ENCODE results near the gene C10orf71. TPM values are rescaled to one million over a fixed set of nuclear protein-coding genes. Genes with fewer than 3 reads are reported as not detected.

Gene C10orf71
- total and polyA plus RNA-seq, 9 donors = 0.01 to 0.03 (median 0.03) TPM; not detected in 6

DNA sequence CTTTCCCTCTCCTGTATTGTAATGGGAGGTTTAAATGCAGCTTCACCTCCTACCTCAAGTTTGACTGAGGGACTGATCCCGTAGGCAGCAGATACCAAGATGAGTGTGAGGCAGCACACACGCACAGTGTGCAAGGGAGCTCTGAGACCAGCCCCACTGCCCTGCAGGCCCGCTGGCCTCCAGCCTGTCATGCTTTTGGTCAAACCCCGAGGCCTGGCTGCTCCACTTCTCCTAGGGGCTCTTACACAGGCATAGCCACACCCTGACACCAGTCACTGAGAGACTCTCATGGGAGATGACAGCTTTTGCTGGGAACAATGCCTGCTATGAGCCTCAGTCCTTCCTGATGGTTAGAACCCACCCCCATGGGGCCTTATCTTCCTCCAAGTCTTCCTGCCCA, 69.3 kb downstream of the C10orf71 start:
- TF ChIP-seq POLR2A (IDR thresholded peaks at IDR 0.05) (no peak), CTCF (IDR thresholded peaks at IDR 0.05) (no peak), EP300 (IDR thresholded peaks at IDR 0.05) (no peak)
- no peak for DNase-seq
- Histone ChIP-seq H3K9me3 (no peaks in the 10 kb centered on the region), H3K4me3 (no peak overlapping the region), H3K36me3 (no peaks in the 10 kb centered on the region), H3K4me1 (ENCODE audit: insufficient read depth) (no peaks in the 10 kb centered on the region), H3K27ac (no peak overlapping the region), H3K27me3 (no peaks in the 10 kb centered on the region)
- 81 to 88% (median 86%) methylated on average over 4 of the region's 4 CpGs for WGBS, 3 donors
- intact Hi-C loops (cut with DNase I) = no loop called here

- no peaks in the 10 kb centered on the region for H3K36me3 ChIP-seq
- TF ChIP-seq EP300 (IDR thresholded peaks at IDR 0.05) = no peak
- TF ChIP-seq CTCF (IDR thresholded peaks at IDR 0.05) = no peak
- TF ChIP-seq POLR2A (IDR thresholded peaks at IDR 0.05) = no peak
- WGBS, 3 donors = 58 to 64% (median 61%) methylated on average over 14 of the region's 14 CpGs
Measured at GRCh38 chr10:49369216-49370162, 70.5 kb downstream of the C10orf71 start.

DNA sequence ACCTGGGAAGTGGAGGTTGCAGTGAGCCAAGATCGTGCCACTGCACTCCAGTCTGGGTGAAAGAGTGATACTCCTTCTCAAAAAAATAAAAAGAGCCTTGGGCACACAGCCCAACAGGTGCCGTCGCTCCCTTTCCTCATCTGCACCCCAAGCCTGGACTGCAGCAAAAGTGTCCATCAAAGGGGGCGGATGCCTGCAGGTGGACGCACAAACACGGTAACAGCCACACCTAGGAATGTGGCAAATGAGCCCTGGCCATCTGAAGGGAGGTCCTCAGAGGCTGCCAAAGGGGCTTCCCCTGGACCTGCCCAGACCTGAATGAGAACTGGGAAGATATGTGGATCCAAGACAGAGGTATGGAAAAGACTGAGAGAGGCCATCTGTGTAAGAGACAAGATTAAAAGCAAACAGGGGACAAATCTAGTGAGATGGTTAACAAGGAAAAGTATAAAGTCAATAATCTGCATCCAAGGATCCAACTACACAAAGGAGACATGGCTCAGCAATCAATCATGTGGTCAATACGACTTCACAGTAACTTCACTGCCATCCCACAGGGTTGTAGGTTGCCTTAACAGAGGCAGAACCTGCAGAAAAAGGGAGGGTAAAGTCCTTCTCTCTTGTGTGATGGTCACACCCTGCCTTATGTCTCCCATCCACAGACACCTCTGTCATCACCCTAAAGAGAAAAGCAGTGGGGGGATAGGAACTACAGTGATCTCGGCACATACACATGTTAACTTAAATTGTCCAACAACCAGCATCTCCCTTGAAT, 71.5 kb downstream of the C10orf71 start:
- intact Hi-C loops (cut with DNase I) = no loop called here
- Histone ChIP-seq H3K27me3 (no peaks in the 10 kb centered on the region), H3K36me3 (no peaks in the 10 kb centered on the region), H3K9me3 (no peaks in the 10 kb centered on the region), H3K27ac (no peak overlapping the region), H3K4me3 (no peak overlapping the region), H3K4me1 (ENCODE audit: insufficient read depth) (no peaks in the 10 kb centered on the region)
- no peak for TF ChIP-seq POLR2A (IDR thresholded peaks at IDR 0.05)
- TF ChIP-seq EP300 (IDR thresholded peaks at IDR 0.05) = no peak
- TF ChIP-seq CTCF (IDR thresholded peaks at IDR 0.05) = no peak
- DNase-seq = no peak
- 72 to 80% (median 76%) methylated on average over 8 of the region's 8 CpGs for WGBS, 3 donors

More at GRCh38 chr10:49369216-49370162, 70.5 kb downstream of the C10orf71 start:
- Histone ChIP-seq H3K9me3 (no peaks in the 10 kb centered on the region), H3K4me1 (ENCODE audit: insufficient read depth) (no peaks in the 10 kb centered on the region), H3K27me3 (no peaks in the 10 kb centered on the region), H3K27ac (no peak overlapping the region), H3K4me3 (no peak overlapping the region)
- intact Hi-C loops (cut with DNase I) = no loop called here
- no peak for DNase-seq

DNA sequence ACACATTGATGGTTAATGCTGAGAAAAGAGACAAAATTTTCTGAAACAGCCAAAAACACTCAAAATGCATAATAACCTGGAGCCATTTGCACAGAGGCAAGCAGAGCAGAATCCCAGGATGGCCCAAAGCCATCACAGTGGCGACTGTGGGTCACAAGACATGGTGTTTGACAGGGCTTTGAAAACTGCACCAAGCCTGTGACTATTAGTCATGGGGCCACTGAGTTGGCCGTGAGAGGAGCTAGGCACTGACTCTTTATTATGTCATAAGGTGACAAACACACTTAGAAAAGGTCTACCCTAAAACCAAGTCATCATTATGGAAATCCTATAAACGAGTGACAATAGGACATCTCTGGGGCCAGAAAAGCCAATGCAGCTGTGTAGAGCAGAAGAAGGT, 73.0 kb downstream of the C10orf71 start:
- Histone ChIP-seq H3K27ac (no peak overlapping the region), H3K36me3 (no peaks in the 10 kb centered on the region), H3K4me1 (ENCODE audit: insufficient read depth) (no peaks in the 10 kb centered on the region), H3K27me3 (no peaks in the 10 kb centered on the region), H3K4me3 (no peak overlapping the region), H3K9me3 (no peaks in the 10 kb centered on the region)
- intact Hi-C loops (cut with DNase I) = no loop called here
- 77 to 85% (median 81%) methylated on average over 3 of the region's 3 CpGs for WGBS, 3 donors
- no peak for DNase-seq
- TF ChIP-seq EP300 (IDR thresholded peaks at IDR 0.05) (no peak), CTCF (IDR thresholded peaks at IDR 0.05) (no peak), POLR2A (IDR thresholded peaks at IDR 0.05) (no peak)
